Cardiac muscle cell (in vitro differentiated cells and primary cell): ENCODE data around the gene MTUS2. TPM values are rescaled to one million over a fixed set of nuclear protein-coding genes. Genes with fewer than 3 reads are reported as not detected.

ENCODE experiments used
- DNase-seq, 2 donors: peaks; one replicate each; pipeline versions ENCODE4 v3.0.0 to v3.0.0-alpha.2; 2010 to 2017; ENCODE audit warnings: low read depth in 1 of 2, low spot score in 1 of 2
- H3K27ac ChIP-seq: fragments of 200-600 bp; sonication (generic); 2 replicates; pipeline ENCODE4 v1.5.1; 2016
- H3K27me3 ChIP-seq: fragments of 200-600 bp; sonication (generic); 2 replicates; pipeline ENCODE4 v1.6.0; 2016; ENCODE audit warnings: control low read depth
- H3K36me3 ChIP-seq: fragments of 200-600 bp; sonication (generic); 2 replicates; pipeline ENCODE4 v1.5.1; 2016; ENCODE audit warnings: control low read depth
- H3K4me1 ChIP-seq: fragments of 200-600 bp; sonication (generic); 2 replicates; pipeline ENCODE4 v1.8.1; 2017; ENCODE audit warnings: low read depth, mild to moderate bottlenecking, mixed run types
- H3K4me3 ChIP-seq: fragments of 200-600 bp; sonication (generic); 2 replicates; pipeline ENCODE4 v1.5.1; 2016; ENCODE audit warnings: mild to moderate bottlenecking
- H3K9me3 ChIP-seq: fragments of 200-600 bp; sonication (generic); 2 replicates; pipeline ENCODE4 v1.5.1; 2017; ENCODE audit warnings: low read depth, mild to moderate bottlenecking, control low read depth
- CTCF ChIP-seq: IDR thresholded peaks from 2 replicates; pipeline ENCODE4 v1.5.1; 2012; ENCODE audit warnings: low read depth, mild to moderate bottlenecking, low read length
- polyA plus RNA-seq: library from polyadenylated mRNA; unstranded; fragments of >200 nt; fragmentation: Nextera tagmentation; extraction: Ambion mirVana; gene quantifications from 2 replicates; pipeline ENCODE4 v1.2.1, GENCODE V29; 2016
- total RNA-seq: library from RNA; depleted of rRNA; stranded (reverse); fragments of >200 nt; gene quantifications from 2 replicates; pipeline ENCODE4 v1.2.3, GENCODE V29; 2016

The MTUS2 gene
- total and polyA plus RNA-seq, 2 experiments from 2014 or later: 31.6 to 96.9 TPM

GRCh38 chr13:28967029-28967915, 147.1 kb downstream of the MTUS2 start:
- no peaks in the 10 kb centered on the region for H3K9me3 ChIP-seq

GRCh38 chr13:28976195-28976594, 156.1 kb downstream of the MTUS2 start:
- peaks cover 39% of the 10 kb centered on the region for H3K27me3 ChIP-seq
- no peak for TF ChIP-seq CTCF
- no peaks in the 10 kb centered on the region for H3K4me1 ChIP-seq
- H3K27ac ChIP-seq: no peak overlapping the region
- H3K9me3 ChIP-seq: no peaks in the 10 kb centered on the region
- DNase-seq: no peak
- H3K36me3 ChIP-seq: no peaks in the 10 kb centered on the region
- H3K4me3 ChIP-seq: no peak overlapping the region

More at GRCh38 chr13:28967029-28967915, 147.1 kb downstream of the MTUS2 start:
- no peak for DNase-seq
- Histone ChIP-seq H3K4me1 (no peaks in the 10 kb centered on the region), H3K27me3 (peaks cover 5% of the 10 kb centered on the region), H3K4me3 (no peak overlapping the region), H3K36me3 (no peaks in the 10 kb centered on the region), H3K27ac (no peak overlapping the region)
- TF ChIP-seq CTCF: no peak

GRCh38 chr13:28976636-28977035, 156.5 kb downstream of the MTUS2 start:
- Histone ChIP-seq H3K4me1 (no peaks in the 10 kb centered on the region), H3K36me3 (no peaks in the 10 kb centered on the region), H3K4me3 (no peak overlapping the region), H3K27me3 (peaks cover 36% of the 10 kb centered on the region), H3K9me3 (no peaks in the 10 kb centered on the region), H3K27ac (no peak overlapping the region)
- TF ChIP-seq CTCF: no peak
- DNase-seq: no peak

- Histone ChIP-seq H3K4me3 (no peak overlapping the region), H3K27ac (no peak overlapping the region), H3K9me3 (no peaks in the 10 kb centered on the region), H3K27me3 (peaks cover 31% of the 10 kb centered on the region), H3K4me1 (no peaks in the 10 kb centered on the region), H3K36me3 (no peaks in the 10 kb centered on the region)
- TF ChIP-seq CTCF: no peak
- DNase-seq: no peak
Measured at GRCh38 chr13:28978574-28978973, 158.4 kb downstream of the MTUS2 start.

GRCh38 chr13:28981530-28981929, 161.4 kb downstream of the MTUS2 start:
- Histone ChIP-seq H3K4me3 (no peak overlapping the region), H3K36me3 (no peaks in the 10 kb centered on the region), H3K27ac (no peak overlapping the region), H3K4me1 (peaks cover 7% of the 10 kb centered on the region), H3K9me3 (no peaks in the 10 kb centered on the region), H3K27me3 (peaks cover 15% of the 10 kb centered on the region)
- no peak for DNase-seq
- TF ChIP-seq CTCF: no peak
